Ureter (tissue), 1 donor: ENCODE measurements around the gene SKIC2. TPM values are rescaled to one million over a fixed set of nuclear protein-coding genes. Genes with fewer than 3 reads are reported as not detected.
A peak's percentile ranks its signal among the peaks of the same experiment; 100 is the strongest.
"Not testable (repeated sequence)": the region's sequence is repeated elsewhere in the genome, so short reads cannot be mapped to it uniquely, and the experiment has no call there.

ENCODE experiments used
- DNase-seq: peaks from one replicate; pipeline ENCODE4 v3.0.0-alpha.2; 2020; ENCODE audit warnings: low spot score
- total RNA-seq: library from RNA; stranded (reverse); gene quantifications from one replicate; pipeline ENCODE4 v1.2.4, GENCODE V29; 2023
- donor health status: DM: yes; HTN: yes; CAD: no.

SKIC2 gene
- total RNA-seq, 1 donor from 2014 or later, result 73.7 TPM

DNA sequence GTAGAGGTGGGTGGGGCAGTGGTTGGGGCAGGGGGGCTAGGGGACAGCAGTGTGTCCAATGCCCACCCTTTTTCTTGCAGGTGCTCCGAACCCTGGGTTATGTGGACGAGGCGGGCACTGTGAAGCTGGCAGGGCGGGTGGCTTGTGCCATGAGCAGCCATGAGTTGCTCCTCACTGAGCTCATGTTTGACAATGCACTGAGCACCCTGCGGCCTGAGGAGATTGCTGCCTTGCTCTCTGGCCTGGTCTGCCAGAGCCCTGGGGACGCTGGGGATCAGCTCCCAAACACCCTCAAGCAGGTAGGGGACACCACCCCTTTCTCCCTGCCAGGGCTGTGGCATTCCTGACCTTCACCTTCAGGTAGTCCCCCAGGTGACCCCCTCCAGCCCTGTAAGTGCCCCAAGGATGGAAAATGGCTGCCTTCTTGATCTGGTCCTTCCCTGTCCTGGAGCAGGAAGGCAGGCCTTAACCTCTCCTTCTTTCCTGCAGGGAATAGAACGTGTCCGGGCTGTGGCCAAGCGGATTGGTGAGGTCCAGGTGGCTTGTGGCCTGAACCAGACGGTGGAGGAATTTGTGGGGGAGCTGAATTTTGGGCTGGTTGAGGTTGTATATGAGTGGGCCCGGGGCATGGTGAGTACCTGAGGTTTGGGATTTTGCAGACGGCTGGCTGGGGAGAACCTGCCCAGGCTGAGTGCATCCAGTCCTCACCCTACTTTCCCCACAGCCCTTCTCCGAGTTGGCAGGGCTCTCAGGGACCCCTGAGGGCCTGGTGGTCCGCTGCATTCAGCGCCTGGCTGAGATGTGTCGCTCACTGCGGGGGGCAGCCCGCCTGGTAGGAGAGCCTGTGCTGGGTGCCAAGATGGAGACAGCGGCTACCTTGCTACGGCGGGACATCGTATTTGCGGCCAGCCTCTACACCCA, 10.1 kb downstream of the SKIC2 start:
- no peak for DNase-seq

DNA sequence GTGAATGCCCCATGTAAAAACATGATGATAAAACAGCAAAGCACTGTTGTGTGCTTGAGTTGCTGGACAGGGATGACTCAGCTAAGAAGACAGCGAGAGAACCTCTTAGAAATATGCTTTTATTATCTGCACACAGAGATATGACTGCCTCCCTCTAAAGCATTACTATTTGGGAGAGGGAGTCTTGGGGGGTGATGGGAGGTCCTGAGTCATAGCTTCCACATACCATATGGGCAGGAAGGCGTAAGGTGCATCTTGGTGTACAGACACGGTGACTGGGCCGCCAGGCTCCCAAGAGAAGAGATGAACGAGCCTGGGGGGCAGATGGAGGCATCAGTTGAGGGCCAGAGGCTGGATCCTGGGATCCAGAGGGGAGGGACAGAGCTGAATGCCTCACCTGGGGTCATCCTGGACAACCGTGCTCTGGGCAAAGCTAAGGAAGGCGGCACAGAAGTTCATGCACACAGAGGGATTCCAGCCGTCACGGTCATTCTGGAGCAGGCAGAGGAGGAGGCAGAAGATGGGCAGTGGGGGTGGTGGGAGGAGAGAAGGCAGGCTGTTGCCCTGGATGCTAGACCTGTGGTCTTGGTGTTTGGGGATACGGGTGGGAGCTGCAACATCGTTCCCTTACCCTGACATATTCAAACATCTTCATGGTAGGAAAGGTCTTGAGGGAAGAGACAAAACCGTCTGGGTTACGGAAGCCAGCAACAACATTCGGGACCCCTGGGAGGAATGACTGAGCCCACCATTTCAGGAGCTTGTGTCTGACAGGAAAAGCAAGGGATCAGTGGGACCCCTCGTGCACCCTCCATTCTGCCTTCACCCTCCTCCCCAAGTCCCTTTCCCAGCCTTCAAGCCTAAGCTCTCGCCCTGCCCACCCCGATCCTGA, 11.0 kb downstream of the SKIC2 start:
- DNase-seq, result no peak

DNA sequence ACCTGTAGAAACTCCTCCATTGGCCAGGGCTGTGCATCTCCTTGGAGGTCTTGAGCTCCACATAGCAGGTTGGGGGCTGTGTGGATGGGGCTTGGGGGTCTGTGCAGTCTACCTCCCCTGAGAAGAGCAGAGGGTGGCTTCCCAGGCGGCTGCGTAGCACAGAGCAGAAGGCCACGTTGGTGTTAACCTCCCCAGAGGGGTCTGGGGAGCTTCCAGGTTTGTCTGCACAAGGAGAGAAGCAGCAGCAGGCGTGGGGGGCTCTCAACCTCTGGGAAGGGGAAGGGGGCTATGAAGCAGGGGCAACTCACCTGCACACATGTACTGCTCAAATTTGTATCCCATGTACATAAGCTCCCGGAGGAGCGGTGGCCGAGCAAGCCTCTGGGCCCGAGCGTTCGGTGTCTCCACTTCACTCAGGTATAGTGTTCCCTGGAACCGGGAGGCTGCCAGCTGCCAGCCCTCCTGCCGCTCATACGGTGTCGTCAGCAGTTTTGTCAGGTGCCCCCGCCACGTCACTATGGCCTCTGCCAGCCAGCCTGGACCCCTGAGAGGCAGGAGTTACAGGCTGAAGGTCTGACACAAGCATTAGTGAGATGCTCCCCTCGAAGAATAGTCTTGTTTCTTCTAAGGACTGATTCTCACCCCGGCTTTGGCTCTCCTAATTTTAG, 11.8 kb downstream of the SKIC2 start:
- DNase-seq, result no peak

DNA sequence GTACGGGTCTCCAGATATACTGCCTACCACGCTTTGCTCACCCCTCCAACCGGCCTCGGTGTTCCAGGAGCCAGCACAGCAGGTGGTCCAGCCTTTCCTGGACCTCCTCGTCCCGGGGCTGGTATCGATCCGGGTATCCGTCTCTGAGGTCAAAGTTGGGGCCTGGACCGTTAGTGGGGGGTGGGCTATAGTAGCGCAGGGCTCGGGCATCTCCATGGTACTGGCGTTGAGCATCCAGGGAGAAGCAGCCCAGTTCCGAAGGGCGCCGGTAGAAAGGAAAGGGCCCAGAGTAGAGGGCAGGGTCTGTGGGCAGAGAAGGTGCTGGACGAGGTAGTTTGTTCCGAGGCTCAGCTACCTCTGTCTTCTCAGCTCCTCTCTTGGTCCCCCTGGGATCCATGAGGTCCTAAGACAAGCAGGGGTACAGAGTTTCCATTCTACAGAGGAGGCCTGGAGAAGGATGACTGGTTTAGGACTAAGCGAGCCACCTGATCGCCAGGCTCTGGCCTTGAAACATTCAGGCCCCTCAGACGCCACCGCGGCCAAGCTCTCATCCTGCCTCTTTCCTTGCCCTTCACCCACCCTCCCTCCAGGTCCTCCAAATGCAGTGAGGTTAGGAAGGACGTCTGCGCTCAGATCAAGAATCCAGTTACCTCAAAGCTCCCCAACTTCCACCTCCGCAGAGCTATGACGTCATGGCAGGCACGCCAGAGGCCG, 12.5 kb downstream of the SKIC2 start:
- DNase-seq, result no peak

DNA sequence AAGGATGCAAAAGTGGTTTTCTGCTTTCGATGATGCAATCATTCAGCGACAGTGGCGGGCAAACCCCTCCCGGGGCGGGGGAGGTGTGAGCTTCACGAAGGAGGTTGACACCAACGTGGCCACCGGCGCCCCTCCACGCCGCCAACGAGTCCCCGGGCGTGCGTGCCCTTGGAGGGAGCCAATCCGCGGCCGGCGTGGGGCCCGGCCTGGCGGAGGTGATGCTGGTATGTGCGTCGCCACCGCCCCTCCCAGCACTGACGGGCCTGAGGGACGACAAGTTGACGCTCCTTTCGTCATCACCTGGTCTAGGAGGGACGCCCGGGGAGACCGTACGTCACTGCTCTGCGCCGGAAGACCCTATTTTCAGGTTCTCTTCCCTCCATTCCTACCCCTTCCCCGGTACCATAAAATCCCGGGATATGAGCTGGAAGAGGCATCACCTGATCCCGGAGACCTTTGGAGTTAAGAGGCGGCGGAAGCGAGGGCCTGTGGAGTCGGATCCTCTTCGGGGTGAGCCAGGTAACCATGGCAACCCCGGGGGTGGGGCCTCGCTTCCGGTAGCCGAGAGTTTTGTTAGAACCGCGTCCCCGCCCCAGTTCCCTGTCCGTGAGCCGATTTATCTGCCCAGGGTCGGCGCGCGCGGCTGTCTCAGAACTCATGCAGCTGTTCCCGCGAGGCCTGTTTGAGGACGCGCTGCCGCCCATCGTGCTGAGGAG, 13.2 kb downstream of the SKIC2 start, which contains the start of gene DXO:
Gene DXO (minus strand): TSS at position 146 of the 716 bp plus-strand sequence. CDS start 463 bp downstream, outside the sequence.
- peak; percentile 97 for DNase-seq

DNA sequence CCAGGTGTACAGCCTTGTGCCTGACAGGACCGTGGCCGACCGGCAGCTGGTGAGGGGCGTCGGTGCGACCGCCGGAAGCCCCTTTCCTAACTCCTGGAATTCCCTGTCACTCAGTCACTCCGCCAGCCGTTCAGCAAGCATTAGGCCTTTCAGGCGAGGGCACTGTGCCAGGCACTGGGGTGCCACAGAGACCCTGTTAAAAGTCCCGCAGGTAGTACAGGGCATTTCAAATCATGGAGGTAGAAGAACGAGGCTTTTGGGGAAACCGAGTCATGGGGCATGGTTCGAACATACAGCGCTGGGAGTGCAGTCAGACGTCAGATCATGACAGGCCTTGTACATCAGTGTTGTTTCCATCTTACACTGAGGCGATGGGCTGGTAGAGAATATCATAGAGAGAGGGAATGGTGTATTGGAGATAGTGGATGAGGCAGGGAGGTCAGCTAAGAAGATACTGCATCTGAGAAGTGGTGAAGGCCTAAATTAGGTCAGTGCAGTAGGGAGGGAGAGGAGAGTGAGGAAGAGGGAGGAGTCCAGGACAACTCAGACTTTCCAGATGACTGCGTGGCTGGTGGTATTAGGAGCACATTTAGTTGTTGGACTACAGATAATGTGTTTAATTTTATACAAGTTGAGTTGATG, 13.9 kb downstream of the SKIC2 start:
- DNase-seq, result peak; percentile 56

DNA sequence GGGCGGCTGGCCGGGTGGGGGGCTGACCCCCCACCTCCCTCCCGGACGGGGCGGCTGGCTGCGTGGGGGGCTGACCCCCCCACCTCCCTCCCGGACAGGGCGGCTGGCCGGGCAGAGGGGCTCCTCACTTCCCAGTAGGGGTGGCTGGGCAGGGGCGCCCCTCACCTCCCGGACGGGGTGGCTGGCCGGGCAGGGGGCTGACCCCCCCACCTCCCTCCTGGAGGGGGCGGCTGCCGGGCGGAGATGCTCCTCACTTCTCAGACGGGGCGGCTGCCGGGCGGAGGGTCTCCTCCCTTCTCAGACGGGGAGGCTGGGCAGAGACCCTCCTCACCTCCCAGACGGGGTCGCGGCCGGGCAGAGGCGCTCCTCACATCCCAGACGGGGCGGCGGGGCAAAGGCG, 17.1 kb downstream of the SKIC2 start:
- not testable (repeated sequence) for DNase-seq

DNA sequence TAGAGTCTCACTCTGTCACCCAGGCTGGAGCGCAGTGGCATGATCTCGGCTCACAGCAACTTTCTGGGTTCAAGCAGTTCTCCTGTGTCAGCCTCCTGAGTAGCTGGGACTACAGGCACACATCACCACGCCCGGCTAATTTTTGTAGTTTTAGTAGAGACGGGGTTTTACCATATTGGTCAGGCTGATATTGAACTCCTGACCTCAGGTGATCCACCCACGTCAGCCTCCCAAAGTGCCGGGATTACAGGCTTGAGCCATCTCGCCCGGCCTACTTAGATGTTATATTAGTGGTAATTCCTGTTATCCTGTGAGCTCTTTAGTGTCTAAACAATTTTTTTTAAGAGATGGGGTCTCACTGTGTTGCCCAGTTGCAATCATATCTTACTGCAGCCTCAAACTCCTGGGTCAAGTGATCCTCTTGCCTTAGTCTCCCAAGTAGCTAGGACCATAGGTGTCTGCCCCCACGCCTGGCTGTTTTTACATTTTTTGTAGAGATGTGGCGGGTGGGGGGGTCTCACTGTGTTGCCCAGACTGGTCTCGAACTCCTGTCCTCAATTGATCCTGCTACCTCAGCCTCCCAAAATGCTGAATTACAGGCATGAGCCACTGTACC, 18.9 kb downstream of the SKIC2 start:
- DNase-seq, result no peak

DNA sequence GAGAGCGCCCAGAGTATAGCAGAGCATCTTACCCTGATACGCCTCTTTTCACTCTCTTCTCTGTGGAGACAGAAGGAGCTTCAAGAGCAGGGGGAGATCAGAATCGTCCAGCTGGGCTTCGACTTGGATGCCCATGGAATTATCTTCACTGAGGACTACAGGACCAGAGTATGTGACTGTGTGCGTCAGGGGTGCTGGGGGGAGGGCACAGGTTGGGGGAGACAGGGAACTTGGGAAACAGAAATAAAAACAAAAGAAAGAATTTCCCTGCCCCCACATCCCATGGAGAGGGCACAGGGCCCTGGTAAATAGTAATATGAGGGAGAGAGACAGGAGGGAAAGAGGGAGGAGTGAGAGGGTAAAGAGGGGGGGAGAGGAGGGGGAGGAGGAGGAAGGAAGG, 19.9 kb downstream of the SKIC2 start:
- peak; percentile 15 for DNase-seq

DNA sequence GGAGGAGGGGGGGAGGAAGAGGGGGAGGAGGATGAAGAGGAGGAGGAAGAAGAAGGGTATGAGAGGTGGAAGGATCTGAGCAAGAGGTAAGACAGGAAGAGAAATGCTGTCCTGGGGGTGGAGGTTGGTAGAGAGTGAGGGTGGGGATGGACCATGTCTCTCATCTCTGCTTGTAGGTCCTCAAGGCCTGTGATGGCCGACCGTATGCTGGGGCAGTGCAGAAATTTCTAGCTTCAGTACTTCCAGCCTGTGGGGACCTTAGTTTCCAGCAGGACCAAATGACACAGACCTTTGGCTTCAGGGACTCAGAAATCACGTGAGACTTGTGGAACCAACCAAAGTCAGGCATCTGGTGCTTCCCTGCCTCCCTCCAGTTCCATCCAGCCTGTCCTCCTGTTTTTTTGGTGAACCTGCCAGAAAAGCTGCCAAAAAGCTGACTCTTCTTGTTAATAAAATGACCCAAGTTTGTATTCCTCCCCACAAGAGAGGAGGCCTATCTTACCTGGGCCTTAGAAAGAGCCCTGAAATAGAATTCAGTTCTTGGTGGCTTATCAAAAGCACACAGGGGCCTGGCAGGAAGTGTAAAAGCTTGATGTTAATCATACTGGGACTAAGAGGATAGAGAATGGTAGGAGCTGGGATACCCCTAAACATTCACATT, 20.4 kb downstream of the SKIC2 start:
- DNase-seq, result peak; percentile 22

DNA sequence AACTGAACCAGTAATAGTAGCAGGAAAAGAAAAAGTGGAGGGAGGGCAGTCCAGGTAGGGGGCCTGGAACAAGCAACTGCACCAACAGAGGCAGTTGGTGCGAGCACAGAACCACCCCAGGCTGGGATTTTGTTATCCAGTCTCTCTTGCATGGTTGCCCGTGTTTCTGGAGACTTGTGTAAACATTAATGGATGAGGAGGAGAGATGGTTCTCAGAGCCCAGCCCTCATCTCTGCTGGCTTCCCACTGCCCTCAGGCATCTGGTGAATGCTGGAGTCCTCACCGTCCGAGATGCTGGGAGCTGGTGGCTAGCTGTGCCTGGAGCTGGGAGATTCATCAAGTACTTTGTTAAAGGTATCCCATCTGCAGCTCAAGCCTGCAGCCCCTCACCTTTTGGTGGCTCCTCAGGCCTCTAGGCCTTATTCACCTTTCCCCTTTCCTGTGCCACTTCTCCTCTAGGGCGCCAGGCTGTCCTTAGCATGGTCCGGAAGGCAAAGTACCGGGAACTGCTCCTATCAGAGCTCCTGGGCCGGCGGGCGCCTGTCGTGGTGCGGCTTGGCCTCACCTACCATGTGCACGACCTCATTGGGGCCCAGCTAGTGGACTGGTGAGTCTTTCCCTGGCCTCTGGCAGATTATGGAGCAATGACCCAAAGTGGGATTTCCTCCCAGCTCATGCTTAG, 21.4 kb downstream of the SKIC2 start:
- DNase-seq, result peak; percentile 38

DNA sequence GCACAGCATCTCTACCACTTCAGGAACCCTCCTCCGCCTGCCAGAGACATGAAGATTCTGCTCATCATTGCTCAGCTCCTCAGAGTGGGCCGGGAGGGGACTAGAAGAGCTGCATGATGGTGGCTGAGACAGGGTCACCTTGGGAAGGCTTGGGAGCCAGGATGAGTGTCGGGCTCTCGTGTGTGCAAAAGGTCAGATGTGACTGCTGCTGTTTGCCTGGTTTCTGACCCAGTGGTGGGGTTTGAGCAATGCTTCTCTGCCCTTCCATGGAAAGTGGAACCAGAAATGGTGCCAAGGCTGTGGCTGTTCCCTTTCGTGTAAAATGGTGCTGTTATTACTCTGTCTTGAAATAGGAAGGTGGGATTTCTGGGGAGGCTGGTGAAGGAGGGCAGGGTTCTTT, 22.0 kb downstream of the SKIC2 start:
- DNase-seq, result not testable (repeated sequence)

DNA sequence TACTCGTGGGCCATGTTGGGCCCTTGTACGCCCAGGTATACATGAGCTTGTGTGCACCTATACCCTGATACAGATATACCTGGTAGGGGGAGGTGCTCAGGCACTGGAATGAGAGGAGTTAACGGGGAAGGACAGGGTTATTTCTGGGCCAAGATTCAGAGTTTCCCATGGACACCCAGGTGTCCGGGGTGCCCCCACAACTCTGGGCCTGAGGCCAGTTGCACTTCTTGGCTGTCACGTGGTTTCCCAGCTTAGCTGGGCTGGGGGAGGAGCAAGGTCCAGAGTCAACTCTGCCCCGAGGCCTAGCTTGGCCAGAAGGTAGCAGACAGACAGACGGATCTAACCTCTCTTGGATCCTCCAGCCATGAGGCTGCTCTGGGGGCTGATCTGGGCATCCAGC, 22.8 kb downstream of the SKIC2 start, which contains the start of gene C4A:
Gene C4A (plus strand): TSS at position 314 of the 400 bp plus-strand sequence. CDS start 51 bp downstream, at position 365.
- DNase-seq, result not testable (repeated sequence)

DNA sequence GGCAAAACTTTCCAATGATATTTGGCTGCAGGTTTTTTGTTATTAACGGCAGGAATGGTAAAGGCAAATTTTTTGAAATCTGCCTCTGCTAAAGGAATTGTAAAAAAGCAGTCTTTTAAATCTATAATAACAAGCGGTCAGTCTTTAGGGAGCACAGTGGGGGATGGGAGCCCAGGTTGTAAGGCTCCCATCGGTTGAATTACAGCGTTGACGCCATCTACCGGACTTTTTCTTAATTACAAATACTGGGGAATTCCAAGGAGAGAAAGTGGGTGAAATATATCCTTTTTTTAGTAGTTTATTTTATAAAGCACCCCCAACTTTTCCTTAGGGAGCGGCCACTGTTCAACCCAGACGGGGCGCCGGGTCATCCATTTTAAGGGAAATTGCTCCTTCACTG, 30.4 kb downstream of the SKIC2 start:
- DNase-seq, result not testable (repeated sequence)

DNA sequence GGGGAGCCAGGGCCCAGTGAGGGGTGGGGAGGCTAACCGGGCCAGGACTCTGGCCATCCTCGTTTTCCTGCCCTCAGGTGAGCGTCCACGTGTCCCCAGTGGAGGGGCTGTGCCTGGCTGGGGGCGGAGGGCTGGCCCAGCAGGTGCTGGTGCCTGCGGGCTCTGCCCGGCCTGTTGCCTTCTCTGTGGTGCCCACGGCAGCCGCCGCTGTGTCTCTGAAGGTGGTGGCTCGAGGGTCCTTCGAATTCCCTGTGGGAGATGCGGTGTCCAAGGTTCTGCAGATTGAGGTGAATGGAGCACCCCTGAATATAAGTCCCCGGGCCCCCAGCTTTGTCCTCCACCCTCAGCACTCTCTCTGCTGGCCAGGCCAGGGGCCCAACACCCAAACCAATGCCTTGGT, 35.4 kb downstream of the SKIC2 start:
- DNase-seq, result not testable (repeated sequence)

DNA sequence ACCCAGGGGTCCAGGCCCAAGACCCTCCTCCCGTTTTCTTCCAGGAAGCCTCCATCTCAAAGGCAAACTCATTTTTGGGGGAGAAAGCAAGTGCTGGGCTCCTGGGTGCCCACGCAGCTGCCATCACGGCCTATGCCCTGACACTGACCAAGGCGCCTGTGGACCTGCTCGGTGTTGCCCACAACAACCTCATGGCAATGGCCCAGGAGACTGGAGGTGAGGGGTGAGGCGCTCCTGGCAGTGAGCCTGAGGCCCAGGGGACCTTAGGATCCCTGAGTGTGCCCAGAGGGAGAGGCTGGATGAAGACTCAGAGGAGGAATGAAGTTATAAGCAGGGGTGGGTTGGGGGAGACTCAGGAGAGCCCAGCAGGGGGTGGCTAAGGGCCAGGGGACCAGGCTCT, 37.4 kb downstream of the SKIC2 start:
- DNase-seq, result not testable (repeated sequence)

DNA sequence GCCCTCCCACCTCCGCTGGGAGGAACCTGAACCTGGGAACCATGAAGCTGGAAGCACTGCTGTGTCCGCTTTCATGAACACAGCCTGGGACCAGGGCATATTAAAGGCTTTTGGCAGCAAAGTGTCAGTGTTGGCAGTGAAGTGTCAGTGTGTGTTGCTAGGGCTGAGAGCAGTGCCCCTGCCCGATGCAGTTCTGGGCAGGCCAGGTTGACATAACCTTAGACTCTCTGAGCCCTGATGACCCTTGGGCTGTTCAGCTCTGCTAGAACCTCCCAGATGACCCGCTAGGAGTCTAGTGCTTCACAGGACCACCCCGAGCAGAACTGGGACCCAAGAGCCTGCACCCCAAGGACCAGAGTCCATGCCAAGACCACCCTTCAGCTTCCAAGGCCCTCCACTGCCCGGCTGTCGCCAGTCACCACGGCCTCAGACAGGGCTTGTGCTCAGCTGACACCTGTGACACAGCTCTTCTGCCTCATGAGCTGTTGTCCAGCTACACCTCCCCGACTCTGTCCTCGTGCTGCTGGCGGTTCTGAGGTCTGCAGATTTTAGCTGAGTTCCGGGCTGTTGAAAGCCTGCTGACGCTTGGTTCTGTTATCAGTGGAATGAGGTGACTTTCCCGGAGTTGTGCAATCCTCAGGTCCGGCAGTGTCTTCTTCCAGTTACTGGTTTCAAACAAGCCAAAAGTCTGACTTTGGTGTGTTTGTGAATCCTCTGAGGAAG, 43.7 kb downstream of the SKIC2 start:
- not testable (repeated sequence) for DNase-seq

DNA sequence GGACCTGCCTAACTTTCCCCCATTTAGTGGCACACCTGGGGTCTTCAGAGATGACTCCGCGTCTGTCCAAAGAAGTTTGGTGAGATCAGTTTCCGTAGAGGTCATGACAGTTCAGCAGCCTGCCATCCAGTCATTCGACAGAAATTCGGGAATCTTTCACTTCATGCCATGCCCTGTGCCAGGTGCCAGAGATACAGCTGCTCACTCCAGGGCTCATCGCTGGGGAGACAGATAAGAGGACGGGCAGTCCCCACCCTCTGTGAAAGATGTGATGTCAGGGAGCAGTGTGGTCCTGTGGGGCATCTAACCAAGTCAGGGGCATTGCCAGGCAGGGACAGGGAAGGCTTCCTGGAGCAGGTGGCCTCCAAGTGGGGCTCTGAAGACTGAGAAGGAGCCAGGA, 44.3 kb downstream of the SKIC2 start:
- DNase-seq, result not testable (repeated sequence)
